ENCODE results near the gene ARHGAP23.

ARHGAP23 gene

DNA sequence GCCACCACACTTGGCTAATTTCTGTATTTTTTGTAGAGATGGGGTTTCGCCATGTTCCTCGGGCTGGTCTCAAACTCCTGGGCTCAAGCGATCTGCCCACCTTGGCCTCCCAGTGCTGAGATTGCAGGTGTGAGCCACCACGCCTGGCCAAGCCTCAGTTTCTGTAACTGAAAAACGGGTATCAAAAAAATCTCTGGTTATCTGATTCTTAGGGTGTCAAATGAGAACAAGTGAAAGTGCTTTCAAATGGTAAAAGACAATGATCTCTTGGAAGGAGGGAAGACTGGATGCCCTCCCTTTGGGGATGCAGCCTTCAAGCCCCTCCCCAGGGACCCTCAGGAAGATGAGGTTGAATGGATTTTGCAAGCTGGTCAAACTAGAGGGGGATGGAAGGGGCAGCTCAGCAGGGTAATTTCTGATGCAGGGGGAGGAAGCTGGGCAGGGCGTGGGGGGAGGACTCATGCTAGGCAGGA lies 22.3 kb downstream of the ARHGAP23 start:
- peaks cover 12% of the 10 kb centered on the region; the same call in 1 of the 2 replicates for H3K27me3 ChIP-seq (ENCODE audit: insufficient read depth, low read length)
- H3F3A ChIP-seq (ENCODE audit: insufficient read depth, low read length), result no peaks in the 10 kb centered on the region
- no peak for TF ChIP-seq EZH2 (IDR thresholded peaks at IDR 0.05; ENCODE audit: borderline replicate concordance, low read length)
- H3K4me2 ChIP-seq (ENCODE audit: low read length), result no peak overlapping the region
- H4K20me1 ChIP-seq (ENCODE audit: insufficient read depth, low read length), result no peaks in the 10 kb centered on the region
- no peak overlapping the region for H3K9ac ChIP-seq (ENCODE audit: low read length)
- no peak overlapping the region for H3K4me3 ChIP-seq (ENCODE audit: low read depth, low read length, poor library complexity, severe bottlenecking)
- no peaks in the 10 kb centered on the region for H3K36me3 ChIP-seq (ENCODE audit: insufficient read depth, low read length)
- H3K79me2 ChIP-seq (ENCODE audit: insufficient read depth, low read length), result no peaks in the 10 kb centered on the region
- no peaks in the 10 kb centered on the region for H3K9me2 ChIP-seq (ENCODE audit: low read depth, low read length)
- H3K27ac ChIP-seq (ENCODE audit: low read depth, low read length, poor library complexity, severe bottlenecking), result no peak overlapping the region
- no peaks in the 10 kb centered on the region for H3K4me1 ChIP-seq (ENCODE audit: insufficient read depth, low read length, severe bottlenecking)
- no peak overlapping the region for H2AFZ ChIP-seq (ENCODE audit: low read length)
- no peaks in the 10 kb centered on the region for H3K9me3 ChIP-seq (ENCODE audit: low read length)

DNA sequence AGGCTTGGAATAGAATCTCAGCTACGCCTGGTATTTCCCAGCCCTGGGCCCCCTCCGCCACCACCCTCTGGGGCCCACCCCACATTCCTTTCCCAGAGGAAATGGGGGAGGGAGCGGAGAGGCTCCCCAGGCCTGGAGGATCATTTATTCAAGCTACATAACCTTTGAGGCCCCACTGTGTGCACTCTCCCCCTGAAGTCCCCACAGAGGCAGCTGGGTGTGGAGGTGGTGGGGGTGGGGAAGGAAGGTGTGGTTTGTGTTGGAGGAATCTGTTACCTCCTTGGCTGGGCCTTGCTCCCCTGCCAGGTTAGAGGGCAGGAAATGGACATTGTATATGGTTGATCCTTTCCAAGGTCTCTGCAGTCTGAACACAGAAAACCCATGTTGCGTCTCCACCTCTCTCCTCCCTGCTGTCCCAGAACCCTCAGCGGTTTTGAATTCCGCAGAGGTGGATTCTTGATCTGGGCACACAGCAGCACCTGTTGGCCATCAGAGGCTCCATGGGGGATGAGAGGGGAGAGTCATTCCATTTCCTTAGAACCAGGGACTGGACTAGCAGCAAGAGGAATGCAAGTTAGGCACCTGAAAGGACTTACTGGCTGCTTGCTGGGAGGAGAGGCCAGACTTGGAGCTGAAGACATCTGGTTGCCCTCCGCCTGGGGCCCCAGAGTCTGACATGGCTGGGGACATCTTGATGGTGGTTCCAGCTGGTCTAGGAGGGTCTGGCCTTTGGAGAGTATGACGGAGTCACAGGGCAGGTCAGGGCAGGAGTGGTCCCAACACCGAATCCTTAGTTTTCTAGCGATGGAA lies 23.0 kb downstream of the ARHGAP23 start:
- Histone ChIP-seq H3K4me2 (ENCODE audit: low read length) (no peak overlapping the region), H3K9ac (ENCODE audit: low read length) (no peak overlapping the region), H3K4me1 (ENCODE audit: insufficient read depth, low read length, severe bottlenecking) (no peaks in the 10 kb centered on the region), H4K20me1 (ENCODE audit: insufficient read depth, low read length) (no peaks in the 10 kb centered on the region), H3K79me2 (ENCODE audit: insufficient read depth, low read length) (no peaks in the 10 kb centered on the region), H3K27ac (ENCODE audit: low read depth, low read length, poor library complexity, severe bottlenecking) (no peak overlapping the region), H3K9me2 (ENCODE audit: low read depth, low read length) (no peaks in the 10 kb centered on the region), H2AFZ (ENCODE audit: low read length) (no peak overlapping the region), H3K4me3 (ENCODE audit: low read depth, low read length, poor library complexity, severe bottlenecking) (no peak overlapping the region), H3K9me3 (ENCODE audit: low read length) (no peaks in the 10 kb centered on the region), H3F3A (ENCODE audit: insufficient read depth, low read length) (no peaks in the 10 kb centered on the region), H3K27me3 (ENCODE audit: insufficient read depth, low read length) (peaks cover 12% of the 10 kb centered on the region; the same call in 1 of the 2 replicates), H3K36me3 (ENCODE audit: insufficient read depth, low read length) (no peaks in the 10 kb centered on the region)
- TF ChIP-seq EZH2 (IDR thresholded peaks at IDR 0.05; ENCODE audit: borderline replicate concordance, low read length), result no peak
- TF ChIP-seq, protein P1, sequence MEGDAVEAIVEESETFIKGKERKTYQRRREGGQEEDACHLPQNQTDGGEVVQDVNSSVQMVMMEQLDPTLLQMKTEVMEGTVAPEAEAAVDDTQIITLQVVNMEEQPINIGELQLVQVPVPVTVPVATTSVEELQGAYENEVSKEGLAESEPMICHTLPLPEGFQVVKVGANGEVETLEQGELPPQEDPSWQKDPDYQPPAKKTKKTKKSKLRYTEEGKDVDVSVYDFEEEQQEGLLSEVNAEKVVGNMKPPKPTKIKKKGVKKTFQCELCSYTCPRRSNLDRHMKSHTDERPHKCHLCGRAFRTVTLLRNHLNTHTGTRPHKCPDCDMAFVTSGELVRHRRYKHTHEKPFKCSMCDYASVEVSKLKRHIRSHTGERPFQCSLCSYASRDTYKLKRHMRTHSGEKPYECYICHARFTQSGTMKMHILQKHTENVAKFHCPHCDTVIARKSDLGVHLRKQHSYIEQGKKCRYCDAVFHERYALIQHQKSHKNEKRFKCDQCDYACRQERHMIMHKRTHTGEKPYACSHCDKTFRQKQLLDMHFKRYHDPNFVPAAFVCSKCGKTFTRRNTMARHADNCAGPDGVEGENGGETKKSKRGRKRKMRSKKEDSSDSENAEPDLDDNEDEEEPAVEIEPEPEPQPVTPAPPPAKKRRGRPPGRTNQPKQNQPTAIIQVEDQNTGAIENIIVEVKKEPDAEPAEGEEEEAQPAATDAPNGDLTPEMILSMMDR (IDR thresholded peaks at IDR 0.05; ENCODE audit: low read length), result no peak

DNA sequence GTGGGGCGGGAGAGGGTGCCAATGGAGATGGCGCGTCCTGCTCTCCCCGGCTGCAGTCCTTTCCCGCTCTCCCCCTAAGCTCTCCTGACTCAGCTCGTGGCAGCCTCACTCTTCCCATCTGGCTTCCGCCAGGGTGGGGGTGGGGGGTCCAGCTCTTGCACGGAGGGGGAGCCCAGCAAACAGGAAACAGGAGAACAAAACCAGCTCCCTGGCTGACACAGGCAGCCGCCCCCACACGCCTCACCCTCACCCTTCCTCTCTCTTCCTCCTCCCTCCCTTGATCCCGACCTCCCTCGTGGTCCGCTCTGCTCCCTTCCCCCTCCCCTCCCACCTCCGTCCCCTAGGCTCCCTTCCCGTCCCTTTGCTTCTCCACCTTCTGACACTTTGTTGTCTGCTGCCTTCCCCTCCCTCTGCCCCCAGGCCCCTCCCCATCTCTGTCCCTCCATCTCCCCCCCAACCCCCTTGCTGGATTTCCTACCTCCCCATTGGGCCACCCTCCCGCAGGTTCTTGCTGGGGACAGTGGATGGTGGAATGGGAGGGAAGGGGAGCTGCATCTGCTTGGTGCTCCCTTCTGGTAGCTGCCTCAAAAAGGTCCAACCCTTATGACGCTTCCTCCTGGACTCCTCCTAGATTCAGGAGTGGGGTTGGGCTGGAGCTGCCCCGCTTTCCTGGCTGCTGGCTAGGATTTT lies 23.7 kb downstream of the ARHGAP23 start:
- no peak overlapping the region for H3K4me3 ChIP-seq (ENCODE audit: low read depth, low read length, poor library complexity, severe bottlenecking)
- H3K9me3 ChIP-seq (ENCODE audit: low read length), result no peaks in the 10 kb centered on the region
- no peak for TF ChIP-seq EZH2 (IDR thresholded peaks at IDR 0.05; ENCODE audit: borderline replicate concordance, low read length)
- TF ChIP-seq, protein P1 (IDR thresholded peaks at IDR 0.05; ENCODE audit: low read length), result no peak
- H3K27ac ChIP-seq (ENCODE audit: low read depth, low read length, poor library complexity, severe bottlenecking), result no peak overlapping the region
- no peaks in the 10 kb centered on the region for H3K4me1 ChIP-seq (ENCODE audit: insufficient read depth, low read length, severe bottlenecking)
- no peaks in the 10 kb centered on the region for H3K79me2 ChIP-seq (ENCODE audit: insufficient read depth, low read length)
- no peaks in the 10 kb centered on the region for H3K36me3 ChIP-seq (ENCODE audit: insufficient read depth, low read length)
- H3K9me2 ChIP-seq (ENCODE audit: low read depth, low read length), result no peaks in the 10 kb centered on the region
- no peaks in the 10 kb centered on the region for H4K20me1 ChIP-seq (ENCODE audit: insufficient read depth, low read length)
- no peak overlapping the region for H3K9ac ChIP-seq (ENCODE audit: low read length)
- no peak overlapping the region for H3K4me2 ChIP-seq (ENCODE audit: low read length)
- no peak overlapping the region for H2AFZ ChIP-seq (ENCODE audit: low read length)
- H3F3A ChIP-seq (ENCODE audit: insufficient read depth, low read length), result no peaks in the 10 kb centered on the region
- peaks cover 12% of the 10 kb centered on the region for H3K27me3 ChIP-seq (ENCODE audit: insufficient read depth, low read length)

All from OCI-LY1 (cell line).